Stimulated activated CD4-positive, alpha-beta T cell treated with anti-CD3 and anti-CD28 coated beads, Interleukin-15, amount 100 ng/mL, for 1 hour (primary cell): Measurements from ENCODE around the gene ANKRD34B.

ENCODE experiments used
- DNase-seq, 2 donors: peaks; one replicate each; pipeline ENCODE4 v3.0.0-alpha.2; 2020; ENCODE audit warnings: low read depth in 1 of 2, low spot score in 1 of 2

ANKRD34B gene

GRCh38 chr5:80573062-80573461, 3.0 kb upstream of the ANKRD34B start:
- no peak for DNase-seq

DNA sequence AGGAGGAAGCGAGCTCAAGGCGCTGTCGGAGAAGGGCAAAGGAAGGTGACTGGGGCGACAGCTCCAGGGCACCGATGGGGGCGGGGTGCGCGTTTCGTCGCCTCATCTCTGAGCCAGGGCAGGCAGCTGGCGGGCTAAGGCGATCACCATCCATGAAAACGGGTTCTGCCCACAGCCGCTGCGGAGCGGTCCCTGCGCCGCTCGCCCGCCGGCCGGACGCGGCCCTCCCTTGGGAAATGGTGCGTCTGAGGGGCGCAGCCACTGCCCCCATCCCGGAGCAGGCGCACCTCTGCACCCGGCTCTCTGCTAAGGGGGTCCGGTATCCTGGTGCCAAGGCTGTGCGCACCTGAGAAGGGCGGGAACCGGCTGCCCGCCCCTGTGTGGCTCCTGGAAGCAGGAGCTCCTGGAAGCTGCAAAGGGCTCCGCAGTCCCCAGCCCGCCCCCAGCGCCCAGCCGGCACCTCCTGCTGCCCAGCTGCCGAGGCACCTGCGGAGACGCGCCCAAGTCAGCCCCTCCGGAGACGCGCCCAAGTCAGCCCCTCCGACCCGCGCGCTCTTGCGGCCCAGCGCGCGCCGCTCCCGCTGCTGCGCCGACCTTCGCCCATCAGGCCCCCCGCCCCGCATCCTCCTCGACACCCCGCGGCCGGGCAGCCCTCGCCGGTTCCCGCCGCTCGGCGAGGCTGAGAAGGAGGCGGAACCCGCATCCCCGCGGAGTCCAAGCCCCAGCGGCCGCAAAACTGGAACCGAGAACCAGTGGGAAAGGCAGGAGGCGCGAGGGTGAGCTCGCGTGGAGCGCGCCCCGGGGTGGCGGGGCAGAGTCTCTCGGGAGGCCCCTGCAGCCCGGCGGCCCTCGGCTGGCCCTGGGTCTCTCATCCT, 757 bp downstream of the ANKRD34B start:
- no peak for DNase-seq

- no peak for DNase-seq
Measured at GRCh38 chr5:80568251-80568650, 1.8 kb downstream of the ANKRD34B start.

DNA sequence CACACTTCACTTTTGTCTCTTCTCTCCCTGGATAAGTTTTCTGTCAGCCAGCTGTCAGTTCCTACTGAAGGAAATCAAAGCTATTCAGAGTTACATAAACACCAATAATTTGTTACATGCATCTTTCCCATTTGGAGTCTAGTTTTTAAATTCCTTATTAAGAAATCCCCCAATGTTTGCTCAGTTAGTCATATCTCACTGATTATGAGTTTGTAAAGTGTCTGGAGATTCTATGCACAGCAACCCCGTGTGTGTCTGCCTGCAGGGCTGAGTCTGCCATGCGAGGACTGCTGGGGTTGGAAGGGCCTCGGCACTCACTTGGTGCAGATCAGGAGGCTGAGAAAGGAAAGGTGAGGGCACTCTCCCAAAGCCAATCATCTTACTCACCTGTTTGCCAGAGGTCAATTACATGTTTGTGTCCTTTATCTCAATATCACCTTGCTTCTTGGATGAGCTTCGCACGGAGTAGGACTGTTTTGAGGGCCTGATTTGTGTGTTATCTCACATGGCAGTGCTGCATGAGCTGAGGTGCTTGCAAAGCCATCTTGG, 3.3 kb downstream of the ANKRD34B start:
- no peak for DNase-seq

GRCh38 chr5:80565330-80565729, 4.8 kb downstream of the ANKRD34B start:
- DNase-seq = no peak

DNA sequence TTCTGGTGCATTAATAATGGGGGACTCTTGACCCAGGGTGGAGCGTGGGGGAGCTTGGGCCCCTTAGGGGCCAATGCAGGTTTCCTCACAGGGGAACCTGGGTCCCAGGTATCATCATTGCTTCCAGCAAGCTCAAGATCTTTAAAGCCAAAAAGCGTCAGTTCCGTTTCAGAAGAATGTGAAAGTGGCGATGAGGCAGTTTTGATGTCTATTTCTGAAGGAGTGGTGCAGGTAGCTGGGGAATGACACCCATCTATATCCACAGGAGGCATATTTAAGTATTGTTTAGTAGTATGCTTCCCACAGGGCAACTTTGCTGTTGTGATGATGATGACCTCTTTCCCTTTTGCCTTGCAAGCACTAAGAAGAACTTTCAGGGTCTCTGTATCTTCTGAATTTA, 10.8 kb downstream of the ANKRD34B start:
- DNase-seq = no peak

DNA sequence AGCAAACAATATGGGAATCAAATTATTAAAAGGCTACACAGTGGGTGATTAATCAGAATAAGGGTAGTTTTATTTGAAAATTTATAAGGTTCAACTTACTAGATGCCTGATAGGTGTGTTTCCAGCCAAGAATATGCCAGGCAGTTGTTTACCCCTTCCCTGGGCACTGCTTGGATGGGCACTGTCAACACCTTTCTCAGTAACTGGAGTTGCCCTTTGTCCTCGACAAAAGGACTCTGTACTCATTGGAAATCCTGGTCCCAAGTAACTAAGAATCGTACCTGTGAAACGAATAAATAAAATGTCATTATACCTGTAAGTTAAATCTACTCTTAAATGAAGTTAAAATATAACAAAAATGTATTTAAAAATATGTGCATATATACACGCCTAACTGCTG, 15.0 kb downstream of the ANKRD34B start:
- DNase-seq = no peak

GRCh38 chr5:80554646-80555045, 15.4 kb downstream of the ANKRD34B start:
- DNase-seq = no peak

DNA sequence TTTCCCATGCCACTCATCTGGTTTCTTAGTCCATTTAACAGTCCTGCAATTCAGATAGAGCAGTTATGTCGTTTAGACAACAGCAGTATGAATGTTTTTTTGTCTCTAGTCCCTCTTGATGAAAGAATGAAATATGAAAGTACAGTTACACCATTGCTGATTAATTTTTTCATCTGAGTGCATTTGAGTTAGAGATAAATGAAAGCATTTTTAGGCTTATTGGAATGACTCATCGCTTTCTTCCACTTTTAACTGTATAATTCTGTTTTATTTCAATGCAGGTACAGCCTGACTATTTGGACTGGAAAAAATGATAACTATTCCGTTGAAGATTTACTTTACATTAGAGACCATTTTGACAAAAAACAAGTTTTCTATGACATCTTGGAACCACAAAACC, 28.7 kb downstream of the ANKRD34B start:
- DNase-seq = no peak

DNA sequence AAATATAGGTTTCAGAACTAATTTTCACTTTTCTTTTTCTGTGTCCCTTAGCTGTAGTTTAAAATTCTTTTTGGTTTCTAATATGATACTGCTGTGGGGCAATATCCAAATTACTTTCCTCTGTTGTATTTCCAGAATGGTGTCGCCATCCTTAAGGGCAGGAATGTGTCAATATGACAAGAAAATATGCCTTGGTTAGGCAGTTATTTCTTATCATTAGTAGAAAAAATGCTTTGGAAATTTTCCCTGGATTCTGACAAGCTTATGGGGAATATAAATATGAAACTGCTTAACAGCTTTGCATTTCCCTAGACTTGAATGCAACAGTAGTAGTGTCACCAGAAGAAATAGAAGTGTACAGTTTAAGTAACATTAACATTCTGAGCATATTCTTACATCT, 29.4 kb downstream of the ANKRD34B start:
- DNase-seq = no peak

DNA sequence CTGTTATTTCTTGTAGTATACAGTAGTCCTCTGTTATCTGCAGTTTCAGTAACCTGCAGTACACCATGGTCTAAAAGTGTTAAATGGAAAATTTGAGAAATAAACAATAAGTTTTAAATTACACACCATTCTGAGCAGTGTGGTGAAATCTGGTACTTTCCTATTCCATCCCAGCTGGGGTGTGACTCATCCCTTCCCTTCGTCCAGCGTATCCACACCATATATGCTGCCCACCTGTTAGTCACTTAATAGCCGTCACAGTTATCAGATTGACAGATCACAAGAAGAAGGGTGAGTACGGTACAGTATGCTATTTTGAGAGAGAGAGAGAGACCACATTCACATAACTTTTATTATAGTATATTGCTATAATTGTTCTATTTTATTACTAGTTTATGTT, 53.3 kb downstream of the ANKRD34B start:
- no peak for DNase-seq

- DNase-seq = no peak
Measured at GRCh38 chr5:80509362-80509761, 60.7 kb downstream of the ANKRD34B start.

- no peak for DNase-seq
Measured at GRCh38 chr5:80508844-80509243, 61.2 kb downstream of the ANKRD34B start.

GRCh38 chr5:80507663-80508062, 62.4 kb downstream of the ANKRD34B start:
- no peak for DNase-seq
